ENCODE measurements around the gene HKDC1.

Gene HKDC1

DNA sequence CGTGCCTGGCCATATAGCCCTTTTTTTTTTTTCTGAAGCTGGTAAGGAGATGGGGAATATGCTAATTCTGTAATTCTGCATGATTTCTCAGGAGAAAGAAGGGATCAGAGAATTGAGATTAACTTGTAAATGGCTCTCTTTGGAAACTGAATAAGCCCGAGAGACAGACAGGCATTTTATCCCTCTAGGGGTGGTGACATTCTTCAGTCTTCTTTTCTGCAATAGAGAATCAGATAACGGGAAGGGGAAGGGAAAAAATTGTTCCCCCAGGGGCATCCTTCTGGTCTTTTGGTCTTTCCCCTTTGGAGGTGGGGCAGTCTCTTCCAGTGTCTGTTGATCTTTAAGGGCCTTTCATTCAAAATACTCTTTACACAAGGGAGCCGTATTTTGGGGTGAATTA, 92.4 kb downstream of the HKDC1 start:
- Mint-ChIP-seq H3K27me3 (no peaks in the 10 kb centered on the region), H3K27ac (no peak overlapping the region), H3K4me1 (peaks cover 26% of the 10 kb centered on the region), H3K4me3 (no peak overlapping the region), H3K9me3 (no peaks in the 10 kb centered on the region)
- DNase-seq (no peak), ATAC-seq (no peak)

DNA sequence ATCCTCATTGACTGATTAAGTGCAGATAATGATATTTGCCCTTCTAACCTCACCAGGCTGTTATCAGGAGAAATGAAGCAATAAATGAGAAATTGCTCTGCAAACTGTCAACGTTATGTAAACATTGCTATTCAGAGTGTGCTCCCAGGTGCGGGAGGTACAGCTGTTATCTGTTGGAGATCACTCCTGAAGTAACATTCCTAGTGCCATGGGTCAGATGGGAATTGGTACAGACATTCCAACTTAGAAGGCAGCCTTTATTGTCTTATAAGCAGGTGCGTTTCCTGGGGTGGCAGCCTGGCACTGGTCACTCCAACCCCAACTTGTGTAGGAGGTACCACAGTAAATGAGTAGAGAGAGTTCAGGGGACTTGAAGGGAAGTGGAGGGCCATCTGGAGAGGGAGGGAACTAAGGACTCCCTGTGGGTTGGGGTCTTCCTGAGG, 95.0 kb downstream of the HKDC1 start:
- peak overlapping the region in 1 of 2 donors; percentile 78 for H3K27ac Mint-ChIP-seq
- no peak overlapping the region for H3K4me3 Mint-ChIP-seq
- no peaks in the 10 kb centered on the region for H3K9me3 Mint-ChIP-seq
- no peaks in the 10 kb centered on the region for H3K27me3 Mint-ChIP-seq
- H3K4me1 Mint-ChIP-seq = peaks cover 36% of the 10 kb centered on the region
- DNase-seq = no peak
- ATAC-seq = no peak

DNA sequence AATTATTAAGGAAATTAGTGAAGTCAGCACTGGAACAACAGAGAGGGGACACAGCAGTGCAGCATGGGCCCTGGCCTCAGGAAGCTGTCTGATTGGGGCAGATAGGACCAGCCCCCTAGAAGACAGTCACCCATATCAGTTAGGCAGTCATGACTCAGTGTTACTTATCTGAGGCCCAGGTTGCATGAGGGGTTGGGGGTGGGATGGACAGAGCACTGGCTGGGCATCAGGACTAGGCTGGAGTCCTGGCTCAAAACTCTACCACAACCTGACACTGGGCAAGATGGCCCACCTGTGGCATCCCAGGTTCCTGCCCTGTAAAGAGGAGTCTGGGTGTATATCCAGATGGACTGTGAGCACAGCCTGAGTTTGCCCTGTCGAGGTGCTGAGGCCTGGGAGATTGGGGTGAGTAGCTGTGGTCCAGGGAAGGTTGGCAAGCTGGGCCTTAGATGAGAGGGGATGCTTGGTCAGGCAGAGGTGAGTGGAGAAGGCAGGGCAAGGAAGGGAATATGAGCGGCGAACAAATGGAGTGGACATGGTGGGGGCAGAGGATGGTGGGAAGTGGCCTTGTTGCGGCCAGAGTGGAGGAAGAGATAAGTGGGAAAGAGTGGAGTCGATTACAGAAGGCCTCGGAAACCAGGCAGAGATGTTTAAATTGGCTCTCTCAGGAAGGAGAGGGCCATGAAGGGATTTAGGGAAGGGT, 95.6 kb downstream of the HKDC1 start:
- no peak for DNase-seq
- Mint-ChIP-seq H3K4me1 (peaks cover 43% of the 10 kb centered on the region), H3K27me3 (no peaks in the 10 kb centered on the region), H3K9me3 (no peaks in the 10 kb centered on the region), H3K27ac (peak overlapping the region in 1 of 2 donors; percentile 78), H3K4me3 (peak overlapping the region in 1 of 2 donors; percentile 6)
- no peak for ATAC-seq

DNA sequence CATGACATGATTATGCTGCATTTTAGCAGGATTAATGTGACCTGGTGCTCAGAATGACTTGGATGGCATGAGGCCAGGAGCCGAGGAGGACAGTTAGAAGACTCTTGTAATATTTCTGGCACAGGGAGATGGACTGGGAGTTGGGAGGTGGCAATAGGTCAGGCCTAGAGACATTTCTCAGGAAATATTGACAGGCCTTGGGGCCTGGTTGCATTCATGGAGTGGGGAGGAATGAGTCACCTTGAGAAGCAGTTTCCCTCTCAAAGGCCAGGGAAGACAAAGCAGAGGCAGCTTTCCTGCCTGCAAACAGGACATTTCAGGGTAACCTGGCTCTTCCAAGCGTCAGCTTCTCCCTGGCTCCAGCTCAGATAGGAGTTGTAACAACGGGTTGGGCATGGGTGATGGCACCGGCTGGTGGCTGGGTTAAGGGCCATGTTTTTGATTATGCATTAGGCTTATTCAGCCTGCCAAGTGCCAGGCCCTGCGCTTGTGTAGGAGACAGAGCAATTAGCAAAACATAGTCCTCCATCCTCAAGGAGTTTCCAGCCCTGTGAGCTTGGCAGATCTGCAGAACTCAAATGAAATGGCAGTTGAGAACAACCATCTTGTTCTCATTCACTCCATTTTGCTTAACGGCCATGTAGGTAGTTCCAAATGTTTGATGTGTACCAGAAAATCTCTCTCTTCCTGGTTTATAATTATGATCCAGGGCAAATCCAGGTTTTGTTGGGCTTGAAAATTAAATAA, 96.4 kb downstream of the HKDC1 start:
- Mint-ChIP-seq H3K27ac (no peak overlapping the region), H3K4me1 (peaks cover 50% of the 10 kb centered on the region), H3K27me3 (no peaks in the 10 kb centered on the region), H3K4me3 (peak overlapping the region in 1 of 2 donors; percentile 6), H3K9me3 (no peaks in the 10 kb centered on the region)
- DNase-seq (no peak), ATAC-seq (no peak)

Data from stimulated activated naive CD8-positive, alpha-beta T cell treated with anti-CD3 and anti-CD28 coated beads, Interleukin-15, amount 100 ng/mL, for 72 hours (primary cell).